VCaP (cell line): ENCODE measurements around the gene IFI35.
"Not testable (repeated sequence)": the region's sequence is repeated elsewhere in the genome, so short reads cannot be mapped to it uniquely, and the experiment has no call there.

Source experiments
- H3K27ac ChIP-seq: fragments of 450-650 bp; 2 replicates; pipeline ENCODE4 v1.5.1; 2017
- CTCF ChIP-seq: fragments of 450-650 bp; conservative IDR thresholded peaks from 2 replicates; pipeline ENCODE4 v1.5.1; 2017; ENCODE audit warnings: mild to moderate bottlenecking, moderate library complexity

Gene IFI35

GRCh38 chr17:43042025-43042628 lies 35.5 kb downstream of the IFI35 start:
- no peak for TF ChIP-seq CTCF
- H3K27ac ChIP-seq = no peak overlapping the region

- no peak for TF ChIP-seq CTCF
- H3K27ac ChIP-seq = no peak overlapping the region
These were observed 36.7 kb downstream of the IFI35 start for GRCh38 chr17:43043307-43043706.

GRCh38 chr17:43044024-43044423 lies 37.4 kb downstream of the IFI35 start:
- H3K27ac ChIP-seq = no peak overlapping the region
- no peak for TF ChIP-seq CTCF

GRCh38 chr17:43051969-43052368 lies 45.4 kb downstream of the IFI35 start:
- no peak overlapping the region for H3K27ac ChIP-seq
- TF ChIP-seq CTCF = no peak

GRCh38 chr17:43053008-43053407 lies 46.4 kb downstream of the IFI35 start:
- H3K27ac ChIP-seq = not testable (repeated sequence)

- TF ChIP-seq CTCF = no peak
- no peak overlapping the region for H3K27ac ChIP-seq
These were observed 49.5 kb downstream of the IFI35 start for GRCh38 chr17:43056051-43056450.

- no peak overlapping the region for H3K27ac ChIP-seq
- TF ChIP-seq CTCF = no peak
These were observed 56.5 kb downstream of the IFI35 start for GRCh38 chr17:43062984-43063638.
